HCT116 (cell line): Measurements from ENCODE around the gene WHRN. TPM values are rescaled to one million over a fixed set of nuclear protein-coding genes. Genes with fewer than 3 reads are reported as not detected.

ENCODE experiments used
- ATAC-seq: fragments of 200-7000 bp; cut with Tn5 transposase; 2 replicates; pipeline ENCODE4 v1.9.1; 2020; ENCODE audit warnings: mild to moderate bottlenecking, moderate library complexity
- BruUV-seq: library from RNA; stranded (reverse); fragments of 400-500 nt; replicated peaks from 2 replicates; lab custom pipeline; 2021; lab: Mats Ljungman, UMichigan
- CTCF ChIA-PET: fragments of 300-600 bp; sonication (Branson Sonifier 250); formaldehyde crosslinking; loops from one replicate; lab custom pipeline; 2021; ENCODE audit warnings: antibody characterized with exemption; lab: Charles Lee
- POLR2A ChIA-PET: fragments of 300-600, 350-600 bp; sonication (Branson Sonifier 250); formaldehyde crosslinking; loops from one replicate; lab custom pipeline; 2021; ENCODE audit warnings: antibody characterized with exemption; lab: Charles Lee
- RAD21 ChIA-PET, 2 experiments: fragments of 300-600 bp; sonication (Branson Sonifier 250); formaldehyde crosslinking; loops; one replicate each; lab custom pipeline; 2023; ENCODE audit warnings: low total read pairs in 2 of 2; ENCODE audit not compliant: uncharacterized antibody in 2 of 2, unreplicated experiment in 2 of 2, low non-redundant PET in 1 of 2; lab: Charles Lee
- DNase-seq: peaks from one replicate; pipeline ENCODE4 v3.0.0-alpha.2; 2010; ENCODE audit warnings: low read depth, low spot score
- H2AFZ ChIP-seq: fragments of 200-600 bp; shearing (Covaris generic), sonication (generic); 2 replicates; pipeline ENCODE4 v1.6.1; 2017; ENCODE audit warnings: low read depth, mixed run types, mixed read lengths, antibody characterized with exemption, low read length; ENCODE audit not compliant: poor library complexity, severe bottlenecking
- H3K27ac ChIP-seq: 2 replicates; pipeline ENCODE4 v1.5.1; 2012; ENCODE audit warnings: low read depth, low read length
- H3K27me3 ChIP-seq: fragments of 200-600 bp; sonication (generic); 2 replicates; pipeline ENCODE4 v1.6.1; 2016; ENCODE audit warnings: mixed run types, low read length, mixed read lengths; ENCODE audit not compliant: insufficient read depth
- H3K36me3 ChIP-seq, 2 experiments: fragments of 200-500 bp in 1 of 2; fragments of 200-600 bp in 1 of 2; sonication (Bioruptor generic) in 1 of 2; sonication (generic) in 1 of 2; 2 replicates each; pipeline versions ENCODE4 v1.5.1 to v1.6.1; 2014 to 2016; ENCODE audit warnings: low read length in 2 of 2, inconsistent platforms in 1 of 2, mixed read lengths in 1 of 2, mixed run types in 1 of 2; ENCODE audit not compliant: insufficient read depth in 2 of 2, control insufficient read depth in 1 of 2
- H3K4me1 ChIP-seq, 2 experiments: fragments of 200-600 bp in 1 of 2; sonication (generic) in 1 of 2; 2 replicates each; pipeline versions ENCODE4 v1.5.1 to v1.6.1; 2012 to 2017; ENCODE audit warnings: low read length in 2 of 2, inconsistent platforms in 1 of 2, mild to moderate bottlenecking in 1 of 2, mixed read lengths in 1 of 2, mixed run types in 1 of 2, moderate library complexity in 1 of 2; ENCODE audit not compliant: insufficient read depth in 2 of 2, control insufficient read depth in 1 of 2
- H3K4me2 ChIP-seq: fragments of 200-600 bp; sonication (generic); 2 replicates; pipeline ENCODE4 v1.6.1; 2017; ENCODE audit warnings: mixed run types, low read length, mixed read lengths
- H3K4me3 ChIP-seq, 2 experiments: fragments of 200-600 bp in 1 of 2; sonication (generic) in 1 of 2; replicated peaks in 1 of 2; 2 replicates each; pipeline ENCODE4 v1.5.1; 2011 to 2016; ENCODE audit warnings: low read length in 2 of 2, control low read depth in 1 of 2, low read depth in 1 of 2, mild to moderate bottlenecking in 1 of 2, mixed read lengths in 1 of 2, mixed run types in 1 of 2
- H3K79me2 ChIP-seq: fragments of 200-600 bp; sonication (generic); 2 replicates; pipeline ENCODE4 v1.6.1; 2017; ENCODE audit warnings: mild to moderate bottlenecking, mixed run types, low read length, moderate library complexity, mixed read lengths; ENCODE audit not compliant: insufficient read depth
- H3K9ac ChIP-seq: fragments of 200-600 bp; sonication (generic); 2 replicates; pipeline ENCODE4 v1.6.1; 2016; ENCODE audit warnings: low read length, mixed read lengths
- H3K9me2 ChIP-seq: fragments of 200-600 bp; sonication (generic), shearing (Covaris generic); 2 replicates; pipeline ENCODE4 v1.6.1; 2017; ENCODE audit warnings: mixed run types, mild to moderate bottlenecking, moderate library complexity; ENCODE audit not compliant: insufficient read depth
- H3K9me3 ChIP-seq, 2 experiments: fragments of 200-500 bp in 1 of 2; fragments of 200-600 bp in 1 of 2; sonication (Bioruptor generic) in 1 of 2; sonication (generic) in 1 of 2; 2 replicates each; pipeline ENCODE4 v1.6.1; 2014 to 2017; ENCODE audit warnings: low read length in 2 of 2, mixed read lengths in 2 of 2, inconsistent platforms in 1 of 2, low read depth in 1 of 2, mild to moderate bottlenecking in 1 of 2, mixed run types in 1 of 2, moderate library complexity in 1 of 2; ENCODE audit not compliant: control insufficient read depth in 1 of 2, insufficient read depth in 1 of 2
- H4K20me1 ChIP-seq: fragments of 200-600 bp; sonication (generic), shearing (Covaris generic); 2 replicates; pipeline ENCODE4 v1.6.1; 2017; ENCODE audit warnings: mixed run types, mild to moderate bottlenecking, moderate library complexity; ENCODE audit not compliant: insufficient read depth
- CBX3 ChIP-seq: IDR thresholded peaks from 2 replicates; pipeline ENCODE4 v1.6.1; 2012; ENCODE audit warnings: low read depth
- EZH2 ChIP-seq: fragments of 200-600 bp; sonication (generic); IDR thresholded peaks from 2 replicates; pipeline ENCODE4 v1.6.1; 2017; ENCODE audit warnings: antibody characterized with exemption, mixed run types
- EZH2phosphoT487 ChIP-seq: fragments of 200-600 bp; IDR thresholded peaks from 2 replicates; pipeline ENCODE4 v1.6.1; 2018; ENCODE audit warnings: antibody characterized with exemption, borderline replicate concordance
- JUND ChIP-seq: IDR thresholded peaks from 2 replicates; pipeline ENCODE4 v1.6.1; 2012
- RAD21 ChIP-seq: IDR thresholded peaks from 2 replicates; pipeline ENCODE4 v1.6.1; 2012; ENCODE audit warnings: low read depth, mild to moderate bottlenecking
- SRF ChIP-seq: IDR thresholded peaks from 2 replicates; pipeline ENCODE4 v1.6.1; 2012; ENCODE audit warnings: low read depth
- YY1 ChIP-seq: IDR thresholded peaks from 2 replicates; pipeline ENCODE4 v1.6.1; 2011; ENCODE audit warnings: low read length, low read depth, moderate library complexity, mild to moderate bottlenecking; ENCODE audit not compliant: insufficient replicate concordance; ENCODE audit errors: extremely low read depth
- intact Hi-C: fragments of 100-400 bp; cut with micrococcal nuclease; formaldehyde crosslinking; loops from 2 replicates; pipeline ENCODE4 v1.10.0; 2022
- total RNA-seq: library from RNA; stranded (reverse); gene quantifications from one replicate; pipeline ENCODE4 v1.2.1, GENCODE V29; 2021; ENCODE audit not compliant: unreplicated experiment
- TF ChIP-seq, protein P1 (sequence below), 3 experiments: fragments of 200-600 bp in 1 of 3; sonication (generic) in 1 of 3; IDR thresholded peaks in 2 of 3; conservative IDR thresholded peaks in 1 of 3; 2 replicates each; pipeline ENCODE4 v1.5.1; 2012 to 2017; ENCODE audit warnings: low read depth in 2 of 3, low read length in 2 of 3, antibody characterized with exemption in 1 of 3, borderline replicate concordance in 1 of 3, control low read depth in 1 of 3, mild to moderate bottlenecking in 1 of 3, mixed read lengths in 1 of 3, mixed run types in 1 of 3, moderate library complexity in 1 of 3; ENCODE audit not compliant: insufficient read depth in 1 of 3

WHRN gene
- total RNA-seq, 1 experiment from 2014 or later: 12.8 TPM

DNA sequence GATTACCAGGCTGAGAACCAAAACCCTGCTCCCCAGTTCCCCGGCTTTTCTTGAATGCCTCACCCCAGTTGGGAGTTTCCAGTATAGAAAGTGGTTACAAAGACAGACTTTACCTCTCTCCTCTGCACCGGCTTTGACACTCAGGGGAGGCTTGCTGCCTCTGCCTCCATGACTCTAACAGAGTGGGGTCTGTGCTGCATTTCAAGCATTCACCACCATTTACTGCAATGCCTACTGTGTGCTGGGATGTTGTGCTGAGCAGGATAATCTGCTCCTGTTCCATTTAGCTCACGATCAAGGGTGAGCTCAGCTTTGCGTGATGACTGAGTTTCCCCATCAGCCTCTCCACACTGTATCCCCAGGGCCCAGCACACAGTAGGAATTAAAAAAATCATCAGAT lies 77.6 kb downstream of the WHRN start:
- H4K20me1 ChIP-seq: no peaks in the 10 kb centered on the region
- no peaks in the 10 kb centered on the region for H3K4me1 ChIP-seq
- no peaks in the 10 kb centered on the region for H3K27me3 ChIP-seq
- no peak overlapping the region for H2AFZ ChIP-seq
- no peaks in the 10 kb centered on the region for H3K9me2 ChIP-seq
- intact Hi-C loops: no loop called here
- H3K4me2 ChIP-seq: no peak overlapping the region
- H3K4me3 ChIP-seq: no peak overlapping the region
- H3K79me2 ChIP-seq: no peaks in the 10 kb centered on the region
- POLR2A ChIA-PET: no interaction called here
- no peak overlapping the region for H3K27ac ChIP-seq
- H3K9ac ChIP-seq: no peak overlapping the region
- no peaks in the 10 kb centered on the region for H3K36me3 ChIP-seq
- TF ChIP-seq EZH2 (no peak), JUND (no peak), SRF (no peak), EZH2phosphoT487 (no peak), CBX3 (no peak), RAD21 (no peak), YY1 (no peak)
- TF ChIP-seq, protein P1, sequence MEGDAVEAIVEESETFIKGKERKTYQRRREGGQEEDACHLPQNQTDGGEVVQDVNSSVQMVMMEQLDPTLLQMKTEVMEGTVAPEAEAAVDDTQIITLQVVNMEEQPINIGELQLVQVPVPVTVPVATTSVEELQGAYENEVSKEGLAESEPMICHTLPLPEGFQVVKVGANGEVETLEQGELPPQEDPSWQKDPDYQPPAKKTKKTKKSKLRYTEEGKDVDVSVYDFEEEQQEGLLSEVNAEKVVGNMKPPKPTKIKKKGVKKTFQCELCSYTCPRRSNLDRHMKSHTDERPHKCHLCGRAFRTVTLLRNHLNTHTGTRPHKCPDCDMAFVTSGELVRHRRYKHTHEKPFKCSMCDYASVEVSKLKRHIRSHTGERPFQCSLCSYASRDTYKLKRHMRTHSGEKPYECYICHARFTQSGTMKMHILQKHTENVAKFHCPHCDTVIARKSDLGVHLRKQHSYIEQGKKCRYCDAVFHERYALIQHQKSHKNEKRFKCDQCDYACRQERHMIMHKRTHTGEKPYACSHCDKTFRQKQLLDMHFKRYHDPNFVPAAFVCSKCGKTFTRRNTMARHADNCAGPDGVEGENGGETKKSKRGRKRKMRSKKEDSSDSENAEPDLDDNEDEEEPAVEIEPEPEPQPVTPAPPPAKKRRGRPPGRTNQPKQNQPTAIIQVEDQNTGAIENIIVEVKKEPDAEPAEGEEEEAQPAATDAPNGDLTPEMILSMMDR (IDR thresholded peaks at IDR 0.05 in 2 of 3, conservative IDR thresholded peaks at IDR 0.05 in 1 of 3; ENCODE audit: borderline replicate concordance in 1 of 3, insufficient read depth in 1 of 3, low read depth in 2 of 3, low read length in 2 of 3): no peak
- DNase-seq (no peak), ATAC-seq (no peak)
- CTCF ChIA-PET: interaction anchor here (4.8 kb wide), 1 partner anchor 226 kb away, joined by 16 read pairs; no protein-coding TSS in a partner anchor
- H3K9me3 ChIP-seq: no peaks in the 10 kb centered on the region
- RAD21 ChIA-PET: no interaction called here
- no TSS peak for BruUV-seq
